ENCODE data around the gene ALPP.

Gene ALPP

DNA sequence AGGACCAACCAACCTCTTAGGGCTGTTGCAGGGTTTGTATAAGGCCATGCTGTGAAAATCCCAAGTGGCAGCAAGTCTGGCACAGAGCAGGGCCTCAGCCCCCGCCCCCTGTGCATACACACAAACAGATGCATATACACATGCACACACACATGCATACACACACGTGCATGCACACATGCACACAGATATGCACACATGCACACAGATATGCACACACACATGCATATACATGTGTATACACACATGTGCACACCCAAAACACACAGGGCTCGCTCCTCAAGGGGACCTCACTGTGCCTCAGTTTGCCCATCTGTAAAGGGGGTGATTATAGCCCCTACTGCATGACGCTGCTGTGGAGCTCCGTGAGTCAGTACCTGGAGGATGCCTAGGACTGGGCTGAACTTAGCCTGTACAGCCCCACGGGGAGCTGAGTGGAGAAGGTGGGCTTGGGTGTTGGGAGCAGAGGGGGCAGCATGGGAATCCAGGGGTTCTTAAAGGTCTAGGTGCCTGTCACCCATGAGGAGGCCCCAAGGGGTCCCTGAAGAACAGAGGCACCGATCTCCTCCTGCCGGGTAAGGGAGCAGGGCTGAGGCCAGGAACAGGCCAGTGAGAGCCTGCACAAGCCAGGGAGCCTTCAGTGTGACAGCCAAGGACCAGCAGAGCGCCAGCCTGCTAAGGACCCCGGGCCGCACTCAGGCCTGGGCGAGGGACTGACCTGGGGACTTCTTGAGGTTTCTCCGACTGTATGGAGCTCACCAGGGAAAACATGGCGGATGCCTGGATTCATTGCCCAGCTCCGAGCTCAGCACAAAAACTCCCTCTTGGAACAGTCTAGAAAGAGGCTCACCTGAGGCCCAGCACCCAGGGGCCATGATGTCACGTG lies 53.4 kb downstream of the ALPP start:
- no peak for DNase-seq

Measured in NCI-H1105 (cell line).